HepG2 (cell line): Measurements from ENCODE around the gene HOXC12. TPM values are rescaled to one million over a fixed set of nuclear protein-coding genes. Genes with fewer than 3 reads are reported as not detected.

Experiments used
- DR1 ChIP-seq: sonication (generic); formaldehyde crosslinking; IDR thresholded peaks from 2 replicates; pipeline ENCODE4 v1.8.0; 2021; ENCODE audit warnings: mild to moderate bottlenecking, missing genetic modification reagents, inconsistent platforms
- FOXK2 ChIP-seq: fragments of 450-650 bp; IDR thresholded peaks from 2 replicates; pipeline ENCODE4 v1.6.1; 2016
- HDAC1 ChIP-seq: sonication (generic); formaldehyde crosslinking; IDR thresholded peaks from 2 replicates; pipeline ENCODE4 v1.5.1; 2020; ENCODE audit warnings: mild to moderate bottlenecking, missing genetic modification reagents
- HNF4A ChIP-seq: sonication (generic); formaldehyde crosslinking; IDR thresholded peaks from 2 replicates; pipeline ENCODE4 v1.4.0; 2020; ENCODE audit warnings: missing genetic modification reagents
- HOXA7 ChIP-seq: sonication (generic); formaldehyde crosslinking; IDR thresholded peaks from 2 replicates; pipeline ENCODE4 v1.8.1; 2022; ENCODE audit warnings: mild to moderate bottlenecking, missing genetic modification reagents, moderate library complexity
- MZF1 ChIP-seq: sonication (generic); formaldehyde crosslinking; IDR thresholded peaks from 2 replicates; pipeline ENCODE4 v1.8.1; 2023; ENCODE audit warnings: mild to moderate bottlenecking, missing genetic modification reagents, borderline replicate concordance
- NFIB ChIP-seq: sonication (generic); formaldehyde crosslinking; IDR thresholded peaks from 2 replicates; pipeline ENCODE4 v1.9.0; 2021; ENCODE audit warnings: missing genetic modification reagents, mild to moderate bottlenecking, borderline replicate concordance
- SIN3A ChIP-seq: IDR thresholded peaks from 2 replicates; pipeline ENCODE4 v1.6.1; 2011; ENCODE audit warnings: low read depth, mild to moderate bottlenecking, control low read depth, low read length, borderline replicate concordance
- SMARCC2 ChIP-seq: fragments of 450-650 bp; IDR thresholded peaks from 2 replicates; pipeline ENCODE4 v1.6.1; 2017; ENCODE audit warnings: antibody characterized with exemption, mild to moderate bottlenecking
- SPEN ChIP-seq: sonication (generic); formaldehyde crosslinking; IDR thresholded peaks from 2 replicates; pipeline ENCODE4 v1.5.1; 2020; ENCODE audit warnings: low read depth, mild to moderate bottlenecking, missing genetic modification reagents
- SRSF1 ChIP-seq: fragments of 200-400 bp; formaldehyde crosslinking; optimal IDR thresholded peaks from 2 replicates; pipeline ENCODE3; 2017; ENCODE audit warnings: mild to moderate bottlenecking, low read depth, low read length, moderate library complexity
- SYNCRIP ChIP-seq: fragments of 200-400 bp; formaldehyde crosslinking; IDR thresholded peaks from 2 replicates; pipeline ENCODE4 v1.6.1; 2018; ENCODE audit warnings: mild to moderate bottlenecking, low read depth, low read length; ENCODE audit not compliant: insufficient read depth
- YEATS4 ChIP-seq: sonication (generic); formaldehyde crosslinking; IDR thresholded peaks from 2 replicates; pipeline ENCODE4 v1.4.0; 2020; ENCODE audit warnings: missing genetic modification reagents, borderline replicate concordance
- YY1 ChIP-seq: IDR thresholded peaks from 2 replicates; pipeline ENCODE4 v1.6.1; 2011; ENCODE audit warnings: low read length, low read depth, moderate library complexity, mild to moderate bottlenecking; ENCODE audit not compliant: insufficient read depth, insufficient replicate concordance
- ZFP62 ChIP-seq: sonication (generic); formaldehyde crosslinking; IDR thresholded peaks from 2 replicates; pipeline ENCODE4 v1.4.0; 2020; ENCODE audit warnings: missing genetic modification reagents
- ZNF17 ChIP-seq: sonication (generic); formaldehyde crosslinking; IDR thresholded peaks from 2 replicates; pipeline ENCODE4 v1.5.0; 2020; ENCODE audit warnings: mild to moderate bottlenecking, missing genetic modification reagents
- ZNF30 ChIP-seq: sonication (generic); formaldehyde crosslinking; IDR thresholded peaks from 2 replicates; pipeline ENCODE4 v1.5.0; 2020; ENCODE audit warnings: mild to moderate bottlenecking, missing genetic modification reagents
- ZNF331 ChIP-seq: sonication (generic); formaldehyde crosslinking; IDR thresholded peaks from 2 replicates; pipeline ENCODE4 v1.4.0; 2020; ENCODE audit warnings: missing genetic modification reagents
- ZNF335 ChIP-seq: sonication (generic); formaldehyde crosslinking; IDR thresholded peaks from 2 replicates; pipeline ENCODE4 v1.4.0; 2020; ENCODE audit warnings: missing genetic modification reagents
- ZNF431 ChIP-seq: sonication (generic); formaldehyde crosslinking; IDR thresholded peaks from 2 replicates; pipeline ENCODE4 v1.9.0; 2022; ENCODE audit warnings: missing genetic modification reagents, low read depth, mild to moderate bottlenecking, borderline replicate concordance
- ZNF549 ChIP-seq: sonication (generic); formaldehyde crosslinking; IDR thresholded peaks from 2 replicates; pipeline ENCODE4 v1.5.0; 2020; ENCODE audit warnings: missing genetic modification reagents
- ZNF709 ChIP-seq: sonication (generic); formaldehyde crosslinking; IDR thresholded peaks from 2 replicates; pipeline ENCODE4 v1.5.0; 2020; ENCODE audit warnings: mild to moderate bottlenecking, missing genetic modification reagents
- ZNF75D ChIP-seq: sonication (generic); formaldehyde crosslinking; IDR thresholded peaks from 2 replicates; pipeline ENCODE4 v1.8.1; 2023; ENCODE audit warnings: missing genetic modification reagents, mild to moderate bottlenecking, borderline replicate concordance
- ZNF773 ChIP-seq: sonication (generic); formaldehyde crosslinking; IDR thresholded peaks from 2 replicates; pipeline ENCODE4 v1.4.0; 2020; ENCODE audit warnings: missing genetic modification reagents, borderline replicate concordance
- ZSCAN21 ChIP-seq: sonication (generic); formaldehyde crosslinking; IDR thresholded peaks from 2 replicates; pipeline ENCODE4 v1.8.0; 2022; ENCODE audit warnings: mild to moderate bottlenecking, missing genetic modification reagents, moderate library complexity, borderline replicate concordance
- polyA plus RNA-seq, 8 experiments: library from polyadenylated mRNA; depleted of rRNA in 3 of 8; stranded (reverse) in 7 of 8; unstranded in 1 of 8; fragments of >200 nt; fragmentation: Illumina TruSeq in 4 of 8; extraction: Trizol in 4 of 8; gene quantifications; 2 replicates each; pipeline versions ENCODE4 v1.2.1 to v1.2.3, GENCODE V29; 2011 to 2016; ENCODE audit warnings: low read depth in 4 of 8, missing spikeins in 1 of 8, mixed read lengths in 1 of 8; ENCODE audit not compliant: insufficient read depth in 1 of 8
- total RNA-seq, 5 experiments: library from RNA; depleted of rRNA; stranded (reverse); fragments of >200 nt; fragmentation: Illumina TruSeq; extraction: Trizol; gene quantifications; 2 replicates each; pipeline ENCODE4 v1.2.3, GENCODE V29; 2016; ENCODE audit warnings: low read depth in 1 of 5
- TF ChIP-seq, protein P1 (sequence below): sonication (generic); formaldehyde crosslinking; IDR thresholded peaks from 2 replicates; pipeline ENCODE4 v1.5.1; 2020; ENCODE audit warnings: mild to moderate bottlenecking, moderate library complexity, missing genetic modification reagents
- TF ChIP-seq, protein P2 (sequence below): sonication (generic); formaldehyde crosslinking; IDR thresholded peaks from 2 replicates; pipeline ENCODE4 v1.8.0; 2022; ENCODE audit warnings: mild to moderate bottlenecking, missing genetic modification reagents, moderate library complexity
- TF ChIP-seq, protein P3 (sequence below): sonication (generic); formaldehyde crosslinking; IDR thresholded peaks from 2 replicates; pipeline ENCODE4 v1.4.0; 2020; ENCODE audit warnings: missing genetic modification reagents, low read depth, mild to moderate bottlenecking, borderline replicate concordance
- TF ChIP-seq, protein P4 (sequence below): sonication (generic); formaldehyde crosslinking; IDR thresholded peaks from 2 replicates; pipeline ENCODE4 v1.8.1; 2023; ENCODE audit warnings: mild to moderate bottlenecking, missing genetic modification reagents, borderline replicate concordance

The HOXC12 gene
- total and polyA plus RNA-seq, 2 of the 13 experiments (the other 11 are each of a cell fraction or from before 2014, with no cell fraction given), result not detected

DNA sequence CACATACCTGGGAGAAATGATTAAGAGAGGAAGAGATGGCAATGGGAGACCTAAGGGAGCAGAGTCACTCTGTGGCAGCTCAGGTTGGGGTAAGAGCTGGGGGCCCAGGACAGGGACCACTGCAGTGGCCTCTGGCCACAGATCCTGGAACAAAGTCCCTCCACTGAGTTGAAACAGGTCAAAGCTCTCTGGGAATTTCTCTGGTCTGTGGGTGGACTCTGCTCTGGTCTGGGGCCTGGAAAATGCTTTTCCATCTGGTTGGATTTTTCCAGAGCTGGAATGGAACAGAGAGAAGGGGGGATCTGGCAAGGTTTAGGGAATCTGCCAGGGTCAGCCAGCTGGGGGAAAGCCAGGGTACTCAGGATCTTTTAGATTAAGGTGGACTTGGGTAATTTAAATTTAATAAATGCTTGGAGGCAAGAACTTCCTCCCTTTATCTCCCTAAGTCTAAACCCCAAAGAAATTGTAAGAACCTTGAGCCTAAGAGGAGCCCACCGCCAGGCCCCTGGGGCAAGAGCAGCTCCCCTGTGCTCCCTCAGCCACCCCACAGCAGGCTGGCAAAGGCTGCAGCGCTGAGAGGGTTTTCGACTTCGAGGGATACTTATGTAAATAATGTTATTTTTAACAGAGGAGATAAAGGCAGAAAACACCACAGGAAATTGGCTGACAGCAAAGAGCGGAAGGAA is 34.0 kb downstream of the HOXC12 start (continued):
- TF ChIP-seq DR1 (CRISPR knock-in tag) (no peak), ZNF773 (CRISPR knock-in tag) (no peak), ZNF431 (CRISPR knock-in tag) (0 out of 2 replicates have a peak, but pooled peaks have one; percentile 28), ZNF17 (CRISPR knock-in tag) (no peak), ZNF549 (CRISPR knock-in tag) (no peak), MZF1 (no peak), ZSCAN21 (CRISPR knock-in tag) (no peak), ZFP62 (CRISPR knock-in tag) (no peak), HOXA7 (CRISPR knock-in tag) (no peak), HNF4A (CRISPR knock-in tag) (peak; percentile 88), SIN3A (no peak), ZNF335 (no peak), SPEN (CRISPR knock-in tag) (peak; percentile 53; the same call in 1 of the 2 replicates), ZNF331 (no peak), ZNF30 (no peak), HDAC1 (CRISPR knock-in tag) (0 out of 2 replicates have a peak, but pooled peaks have one; percentile 17), YEATS4 (CRISPR knock-in tag) (no peak), ZNF75D (no peak), YY1 (no peak), SMARCC2 (no peak), NFIB (no peak), FOXK2 (no peak), SYNCRIP (no peak), SRSF1 (no peak), ZNF709 (CRISPR knock-in tag) (no peak)
- TF ChIP-seq, protein P1, sequence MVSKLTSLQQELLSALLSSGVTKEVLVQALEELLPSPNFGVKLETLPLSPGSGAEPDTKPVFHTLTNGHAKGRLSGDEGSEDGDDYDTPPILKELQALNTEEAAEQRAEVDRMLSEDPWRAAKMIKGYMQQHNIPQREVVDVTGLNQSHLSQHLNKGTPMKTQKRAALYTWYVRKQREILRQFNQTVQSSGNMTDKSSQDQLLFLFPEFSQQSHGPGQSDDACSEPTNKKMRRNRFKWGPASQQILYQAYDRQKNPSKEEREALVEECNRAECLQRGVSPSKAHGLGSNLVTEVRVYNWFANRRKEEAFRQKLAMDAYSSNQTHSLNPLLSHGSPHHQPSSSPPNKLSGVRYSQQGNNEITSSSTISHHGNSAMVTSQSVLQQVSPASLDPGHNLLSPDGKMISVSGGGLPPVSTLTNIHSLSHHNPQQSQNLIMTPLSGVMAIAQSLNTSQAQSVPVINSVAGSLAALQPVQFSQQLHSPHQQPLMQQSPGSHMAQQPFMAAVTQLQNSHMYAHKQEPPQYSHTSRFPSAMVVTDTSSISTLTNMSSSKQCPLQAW (CRISPR knock-in tag), result 0 out of 2 replicates have a peak, but pooled peaks have one; percentile 16
- TF ChIP-seq, protein P2, sequence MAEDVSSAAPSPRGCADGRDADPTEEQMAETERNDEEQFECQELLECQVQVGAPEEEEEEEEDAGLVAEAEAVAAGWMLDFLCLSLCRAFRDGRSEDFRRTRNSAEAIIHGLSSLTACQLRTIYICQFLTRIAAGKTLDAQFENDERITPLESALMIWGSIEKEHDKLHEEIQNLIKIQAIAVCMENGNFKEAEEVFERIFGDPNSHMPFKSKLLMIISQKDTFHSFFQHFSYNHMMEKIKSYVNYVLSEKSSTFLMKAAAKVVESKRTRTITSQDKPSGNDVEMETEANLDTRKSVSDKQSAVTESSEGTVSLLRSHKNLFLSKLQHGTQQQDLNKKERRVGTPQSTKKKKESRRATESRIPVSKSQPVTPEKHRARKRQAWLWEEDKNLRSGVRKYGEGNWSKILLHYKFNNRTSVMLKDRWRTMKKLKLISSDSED (CRISPR knock-in tag), result no peak
- TF ChIP-seq, protein P3, sequence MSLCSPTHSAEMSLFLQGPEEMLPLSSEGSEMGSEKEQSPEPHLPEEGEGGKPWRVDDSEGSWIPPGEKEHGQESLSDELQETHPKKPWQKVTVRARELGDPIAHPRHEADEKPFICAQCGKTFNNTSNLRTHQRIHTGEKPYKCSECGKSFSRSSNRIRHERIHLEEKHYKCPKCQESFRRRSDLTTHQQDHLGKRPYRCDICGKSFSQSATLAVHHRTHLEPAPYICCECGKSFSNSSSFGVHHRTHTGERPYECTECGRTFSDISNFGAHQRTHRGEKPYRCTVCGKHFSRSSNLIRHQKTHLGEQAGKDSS, result no peak
- TF ChIP-seq, protein P4, sequence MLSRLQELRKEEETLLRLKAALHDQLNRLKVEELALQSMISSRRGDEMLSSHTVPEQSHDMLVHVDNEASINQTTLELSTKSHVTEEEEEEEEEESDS, result no peak
